ENCODE results near the gene EYS.

- TF ChIP-seq MAX (IDR thresholded peaks at IDR 0.05; ENCODE audit: low read depth) (no peak), CTCF (IDR thresholded peaks at IDR 0.05) (no peak), RCOR1 (IDR thresholded peaks at IDR 0.05; ENCODE audit: low read length) (no peak), REST (IDR thresholded peaks at IDR 0.05; ENCODE audit: low read depth, low read length) (no peak), SIN3A (IDR thresholded peaks at IDR 0.05; ENCODE audit: borderline replicate concordance, low read depth, low read length) (no peak), TEAD4 (IDR thresholded peaks at IDR 0.05; ENCODE audit: borderline replicate concordance, insufficient read depth) (no peak), EP300 (IDR thresholded peaks at IDR 0.05; ENCODE audit: borderline replicate concordance in 1 of 2, low read depth in 1 of 2, low read length in 1 of 2) (no peak), POLR2AphosphoS5 (IDR thresholded peaks at IDR 0.05; ENCODE audit: low read depth, low read length) (no peak), RAD21 (IDR thresholded peaks at IDR 0.05; ENCODE audit: low read length) (no peak), CHD2 (IDR thresholded peaks at IDR 0.05; ENCODE audit: low read length, partially characterized antibody) (no peak), USF2 (IDR thresholded peaks at IDR 0.05; ENCODE audit: borderline replicate concordance, low read depth, low read length) (no peak), YY1 (IDR thresholded peaks at IDR 0.05; ENCODE audit: low read depth) (no peak)
These were observed 722.1 kb downstream of the EYS start for GRCh38 chr6:64984948-64985347.

Measured in SK-N-SH (cell line).